Ovary (tissue), 3 donors: ENCODE measurements around the gene RPS6KB2.

ENCODE experiments used
- CTCF ChIP-seq, 3 donors: fragments of 450-650 bp in 2 of 3; fragments of 200-600 bp in 1 of 3; IDR thresholded peaks; one replicate each; pipeline versions ENCODE4 v1.5.1 to v1.8.0; 2016 to 2022; ENCODE audit warnings: antibody characterized with exemption in 3 of 3, mild to moderate bottlenecking in 1 of 3
- EP300 ChIP-seq: sonication (generic); formaldehyde crosslinking; IDR thresholded peaks from one replicate; pipeline ENCODE4 v1.6.1; 2017; ENCODE audit warnings: antibody characterized with exemption
- POLR2A ChIP-seq: fragments of 450-650 bp; IDR thresholded peaks from one replicate; pipeline ENCODE4 v1.6.1; 2017; ENCODE audit warnings: antibody characterized with exemption, mild to moderate bottlenecking, moderate library complexity
- donor health status: DM: no; HTN: no; CAD: no.

- TF ChIP-seq POLR2A (no peak), CTCF (IDR thresholded peaks at IDR 0.05) (no peak), EP300 (no peak)
Measured at GRCh38 chr11:67413266-67413849, 14.9 kb upstream of the RPS6KB2 start.
